Astrocyte (in vitro differentiated cells and primary cell): ENCODE results near the gene ABCC12. TPM values are rescaled to one million over a fixed set of nuclear protein-coding genes. Genes with fewer than 3 reads are reported as not detected.

Experiments used
- DNase-seq: peaks from one replicate; pipeline ENCODE4 v3.0.0-alpha.2; 2010; ENCODE audit warnings: low read depth
- FAIRE-seq: peaks from 2 replicates; lab custom pipeline; 2011; peaks lifted over from hg19 to GRCh38; lab: Jason Lieb, UNC
- H2AFZ ChIP-seq: 2 replicates; pipeline ENCODE4 v1.6.0; 2012; ENCODE audit warnings: low read depth, low read length, inconsistent platforms
- H3K27ac ChIP-seq: 2 replicates; pipeline ENCODE4 v1.5.1; 2011; ENCODE audit warnings: low read depth, low read length, inconsistent platforms
- H3K27me3 ChIP-seq: 2 replicates; pipeline ENCODE4 v1.6.0; 2011; ENCODE audit warnings: low read length, inconsistent platforms; ENCODE audit not compliant: insufficient read depth
- H3K36me3 ChIP-seq: 2 replicates; pipeline ENCODE4 v1.5.1; 2011; ENCODE audit warnings: low read length, inconsistent platforms; ENCODE audit not compliant: insufficient read depth
- H3K4me1 ChIP-seq: 2 replicates; pipeline ENCODE4 v1.5.1; 2011; ENCODE audit warnings: low read length, inconsistent platforms; ENCODE audit not compliant: insufficient read depth
- H3K4me2 ChIP-seq: 2 replicates; pipeline ENCODE4 v1.6.0; 2012; ENCODE audit warnings: low read length, inconsistent platforms
- H3K4me3 ChIP-seq: 2 replicates; pipeline ENCODE4 v1.5.1; 2011; ENCODE audit warnings: low read depth, mild to moderate bottlenecking, low read length, inconsistent platforms; ENCODE audit not compliant: insufficient read depth
- H3K79me2 ChIP-seq: 2 replicates; pipeline ENCODE4 v1.6.0; 2012; ENCODE audit warnings: mild to moderate bottlenecking, low read length, inconsistent platforms; ENCODE audit not compliant: insufficient read depth
- H3K9ac ChIP-seq: 2 replicates; pipeline ENCODE4 v1.6.0; 2012; ENCODE audit warnings: mild to moderate bottlenecking, low read length, inconsistent platforms
- H3K9me3 ChIP-seq: 2 replicates; pipeline ENCODE4 v1.5.1; 2012; ENCODE audit warnings: low read depth, mild to moderate bottlenecking, low read length, inconsistent platforms; ENCODE audit not compliant: insufficient read depth
- H4K20me1 ChIP-seq: 2 replicates; pipeline ENCODE4 v1.6.0; 2012; ENCODE audit warnings: low read length, inconsistent platforms; ENCODE audit not compliant: insufficient read depth
- H3K27ac Mint-ChIP-seq: one replicate; pipeline ENCODE4 v1.8.0; 2021; ENCODE audit warnings: mild to moderate bottlenecking, mixed read lengths; ENCODE audit not compliant: unreplicated experiment
- H3K27me3 Mint-ChIP-seq: one replicate; pipeline ENCODE4 v1.8.0; 2021; ENCODE audit warnings: low read depth, mixed read lengths; ENCODE audit not compliant: unreplicated experiment
- H3K36me3 Mint-ChIP-seq: one replicate; pipeline ENCODE4 v1.8.0; 2021; ENCODE audit warnings: low read depth, mixed read lengths; ENCODE audit not compliant: unreplicated experiment
- H3K4me1 Mint-ChIP-seq: one replicate; pipeline ENCODE4 v1.8.0; 2021; ENCODE audit warnings: low read depth, mixed read lengths; ENCODE audit not compliant: unreplicated experiment
- H3K4me3 Mint-ChIP-seq: one replicate; pipeline ENCODE4 v1.8.0; 2021; ENCODE audit warnings: mild to moderate bottlenecking, moderate library complexity, mixed read lengths; ENCODE audit not compliant: unreplicated experiment
- H3K9me3 Mint-ChIP-seq: one replicate; pipeline ENCODE4 v1.8.0; 2021; ENCODE audit warnings: mild to moderate bottlenecking, mixed read lengths; ENCODE audit not compliant: unreplicated experiment
- CTCF ChIP-seq: IDR thresholded peaks from 2 replicates; pipeline ENCODE4 v1.5.1; 2011; ENCODE audit warnings: low read depth, mild to moderate bottlenecking, inconsistent platforms, low read length, moderate library complexity; ENCODE audit not compliant: insufficient read depth
- EZH2 ChIP-seq: IDR thresholded peaks from 2 replicates; pipeline ENCODE4 v1.6.1; 2012; ENCODE audit warnings: mild to moderate bottlenecking, low read length, inconsistent platforms; ENCODE audit not compliant: insufficient read depth
- total RNA-seq: library from RNA; stranded (reverse); gene quantifications from 2 replicates; pipeline ENCODE4 v1.2.1, GENCODE V29; 2021

The ABCC12 gene
- total RNA-seq, 1 donor from 2014 or later, result not detected

GRCh38 chr16:48180868-48181480 is 25.2 kb upstream of the ABCC12 start:
- Histone ChIP-seq H3K27ac (no peak overlapping the region), H2AFZ (no peak overlapping the region), H4K20me1 (no peaks in the 10 kb centered on the region), H3K9me3 (no peaks in the 10 kb centered on the region), H3K4me3 (no peak overlapping the region), H3K9ac (no peak overlapping the region), H3K27me3 (peaks cover 2% of the 10 kb centered on the region), H3K79me2 (no peaks in the 10 kb centered on the region), H3K4me2 (no peak overlapping the region), H3K4me1 (no peaks in the 10 kb centered on the region), H3K36me3 (no peaks in the 10 kb centered on the region)
- Mint-ChIP-seq H3K27me3 (peaks cover 32% of the 10 kb centered on the region), H3K4me1 (no peaks in the 10 kb centered on the region), H3K9me3 (peaks cover 2% of the 10 kb centered on the region), H3K36me3 (peaks cover 2% of the 10 kb centered on the region), H3K27ac (no peak overlapping the region), H3K4me3 (no peak overlapping the region)
- TF ChIP-seq EZH2 (no peak), CTCF (no peak)
- DNase-seq (no peak), FAIRE-seq (no peak)

- peaks cover 2% of the 10 kb centered on the region for H3K9me3 Mint-ChIP-seq
Measured at GRCh38 chr16:48176635-48177408, 21.0 kb upstream of the ABCC12 start.

More at GRCh38 chr16:48176635-48177408, 21.0 kb upstream of the ABCC12 start:
- H3K4me2 ChIP-seq, result no peak overlapping the region
- Mint-ChIP-seq H3K27ac (no peak overlapping the region), H3K4me3 (no peak overlapping the region), H3K36me3 (peaks cover 2% of the 10 kb centered on the region), H3K27me3 (peaks cover 39% of the 10 kb centered on the region), H3K4me1 (peaks cover 3% of the 10 kb centered on the region)
- H3K4me3 ChIP-seq, result no peak overlapping the region
- H3K9me3 ChIP-seq, result no peaks in the 10 kb centered on the region
- no peaks in the 10 kb centered on the region for H3K79me2 ChIP-seq
- no peaks in the 10 kb centered on the region for H4K20me1 ChIP-seq
- H3K4me1 ChIP-seq, result no peaks in the 10 kb centered on the region
- no peak overlapping the region for H3K27ac ChIP-seq
- no peak for TF ChIP-seq CTCF
- TF ChIP-seq EZH2, result no peak
- H3K36me3 ChIP-seq, result no peaks in the 10 kb centered on the region
- FAIRE-seq (no peak), DNase-seq (no peak)
- H3K9ac ChIP-seq, result no peak overlapping the region
- no peak overlapping the region for H2AFZ ChIP-seq
- peaks cover 2% of the 10 kb centered on the region for H3K27me3 ChIP-seq
